ENCODE data around the gene ARL3. TPM values are rescaled to one million over a fixed set of nuclear protein-coding genes. Genes with fewer than 3 reads are reported as not detected.
A peak's percentile ranks its signal among the peaks of the same experiment; 100 is the strongest.
"Not testable (repeated sequence)": the region's sequence is repeated elsewhere in the genome, so short reads cannot be mapped to it uniquely, and the experiment has no call there.

The ARL3 gene
- total RNA-seq, 2 donors from 2014 or later: 3.2 to 3.7 TPM

DNA sequence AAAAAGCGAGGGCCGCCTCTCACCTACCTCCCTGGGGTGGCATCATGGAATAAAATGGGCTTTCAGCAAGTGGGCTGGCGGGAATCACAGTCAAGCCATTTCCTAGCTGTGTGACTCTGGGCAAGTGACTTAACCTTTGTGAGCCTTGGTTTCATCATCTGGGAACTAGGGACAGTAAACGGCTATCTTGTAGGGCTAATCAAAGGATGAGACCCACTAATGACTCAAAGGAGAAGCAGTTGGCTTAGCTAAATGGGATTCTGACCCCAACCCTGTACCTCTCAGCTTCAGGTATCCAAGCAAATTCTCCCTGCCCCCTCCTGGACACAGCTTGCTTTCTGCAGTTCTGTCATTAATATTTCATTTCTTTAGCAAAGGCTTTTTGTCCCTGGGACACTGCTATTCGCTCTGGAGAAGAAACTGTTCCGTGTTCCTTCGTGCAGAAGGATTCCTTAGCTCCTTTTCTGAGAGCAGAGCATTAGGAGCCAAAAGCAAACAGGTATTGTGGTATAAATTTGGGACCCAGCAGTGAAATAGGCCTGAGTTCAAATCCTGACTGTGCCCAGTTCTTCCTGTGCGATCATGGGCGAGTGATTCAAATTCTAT lies 44.0 kb downstream of the ARL3 start:
- Mint-ChIP-seq H3K4me3 (no peak overlapping the region), H3K36me3 (ENCODE audit: low read depth) (no peaks in the 10 kb centered on the region), H3K27ac (peak overlapping the region; percentile 39), H3K27me3 (no peaks in the 10 kb centered on the region), H3K4me1 (peaks cover 32% of the 10 kb centered on the region)
- DNase-seq (no peak), ATAC-seq (no peak)
- no peaks in the 10 kb centered on the region for H3K9me3 ChIP-seq (ENCODE audit: control insufficient read depth, low read length, poor library complexity, severe bottlenecking)

GRCh38 chr10:102669206-102670064 lies 44.8 kb downstream of the ARL3 start:
- no peak for ATAC-seq
- no peak overlapping the region for H3K4me3 Mint-ChIP-seq
- no peak for DNase-seq

GRCh38 chr10:102668326-102669107 lies 45.7 kb downstream of the ARL3 start:
- H3K27me3 Mint-ChIP-seq: no peaks in the 10 kb centered on the region
- H3K4me1 Mint-ChIP-seq: peaks cover 18% of the 10 kb centered on the region
- H3K36me3 Mint-ChIP-seq (ENCODE audit: low read depth): no peaks in the 10 kb centered on the region
- DNase-seq (no peak), ATAC-seq (peak; percentile 61)
- H3K4me3 Mint-ChIP-seq: peak overlapping the region; percentile 52
- H3K9me3 ChIP-seq (ENCODE audit: control insufficient read depth, low read length, poor library complexity, severe bottlenecking): no peaks in the 10 kb centered on the region
- H3K27ac Mint-ChIP-seq: peak overlapping the region; percentile 86

More at GRCh38 chr10:102669206-102670064, 44.8 kb downstream of the ARL3 start:
- Mint-ChIP-seq H3K27ac (peak overlapping the region; percentile 24), H3K4me1 (peaks cover 26% of the 10 kb centered on the region), H3K36me3 (ENCODE audit: low read depth) (no peaks in the 10 kb centered on the region), H3K27me3 (no peaks in the 10 kb centered on the region)
- no peaks in the 10 kb centered on the region for H3K9me3 ChIP-seq (ENCODE audit: control insufficient read depth, low read length, poor library complexity, severe bottlenecking)

DNA sequence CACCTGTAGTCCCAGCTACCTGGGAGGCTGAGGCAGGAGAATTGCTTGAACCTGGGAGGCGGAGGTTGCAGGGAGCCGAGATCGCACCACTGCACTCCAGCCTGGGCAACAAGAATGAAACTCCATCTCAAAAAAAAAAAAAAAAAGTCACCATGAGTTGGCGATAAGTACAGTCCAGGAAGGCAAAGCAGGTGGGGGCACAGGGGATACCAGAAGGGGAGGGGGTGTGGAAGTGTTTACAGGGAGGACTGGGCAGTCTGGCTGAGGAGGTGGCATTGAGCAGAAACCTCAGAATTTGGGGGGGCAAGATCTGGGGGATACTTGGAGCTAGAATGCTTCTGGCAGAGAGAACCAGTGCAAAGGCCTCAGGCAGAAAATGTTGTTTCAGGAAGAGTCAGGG lies 46.8 kb downstream of the ARL3 start:
- H3K27ac Mint-ChIP-seq: peak overlapping the region; percentile 86
- H3K4me1 Mint-ChIP-seq: peaks cover 15% of the 10 kb centered on the region
- H3K27me3 Mint-ChIP-seq; H3K9me3 ChIP-seq (ENCODE audit: control insufficient read depth, low read length, poor library complexity, severe bottlenecking); DNase-seq; H3K36me3 Mint-ChIP-seq (ENCODE audit: low read depth); ATAC-seq: not testable (repeated sequence)
- peak overlapping the region; percentile 78 for H3K4me3 Mint-ChIP-seq

- Mint-ChIP-seq H3K4me3 (no peak overlapping the region), H3K36me3 (ENCODE audit: low read depth) (no peaks in the 10 kb centered on the region), H3K27me3 (no peaks in the 10 kb centered on the region), H3K27ac (no peak overlapping the region), H3K4me1 (peaks cover 24% of the 10 kb centered on the region)
- DNase-seq: no peak
- no peaks in the 10 kb centered on the region for H3K9me3 ChIP-seq (ENCODE audit: control insufficient read depth, low read length, poor library complexity, severe bottlenecking)
- no peak for ATAC-seq
Observed at GRCh38 chr10:102665904-102666509, 48.2 kb downstream of the ARL3 start.

- Mint-ChIP-seq H3K4me1 (peaks cover 29% of the 10 kb centered on the region), H3K27ac (peak overlapping the region; percentile 83), H3K36me3 (ENCODE audit: low read depth) (no peaks in the 10 kb centered on the region), H3K27me3 (no peaks in the 10 kb centered on the region), H3K4me3 (peak overlapping the region; percentile 80)
- DNase-seq (no peak), ATAC-seq (peak; percentile 16)
- no peaks in the 10 kb centered on the region for H3K9me3 ChIP-seq (ENCODE audit: control insufficient read depth, low read length, poor library complexity, severe bottlenecking)
Observed at GRCh38 chr10:102661658-102662028, 52.6 kb downstream of the ARL3 start.

- ATAC-seq: peak; percentile 91
- H3K27ac Mint-ChIP-seq: peak overlapping the region; percentile 83
- no peaks in the 10 kb centered on the region for H3K9me3 ChIP-seq (ENCODE audit: control insufficient read depth, low read length, poor library complexity, severe bottlenecking)
- H3K36me3 Mint-ChIP-seq (ENCODE audit: low read depth): no peaks in the 10 kb centered on the region
- peak; percentile 36 to 46 (median 40) for DNase-seq
- no peaks in the 10 kb centered on the region for H3K27me3 Mint-ChIP-seq
- peak overlapping the region; percentile 80 for H3K4me3 Mint-ChIP-seq
- H3K4me1 Mint-ChIP-seq: peaks cover 29% of the 10 kb centered on the region
Observed at GRCh38 chr10:102660888-102661657, 53.1 kb downstream of the ARL3 start.

- DNase-seq (no peak), ATAC-seq (no peak)
- Mint-ChIP-seq H3K27ac (peak overlapping the region; percentile 79), H3K27me3 (no peaks in the 10 kb centered on the region), H3K36me3 (ENCODE audit: low read depth) (no peaks in the 10 kb centered on the region), H3K4me1 (peaks cover 32% of the 10 kb centered on the region), H3K4me3 (peak overlapping the region; percentile 67)
- H3K9me3 ChIP-seq (ENCODE audit: control insufficient read depth, low read length, poor library complexity, severe bottlenecking): no peaks in the 10 kb centered on the region
Observed at GRCh38 chr10:102658802-102659201, 55.4 kb downstream of the ARL3 start.

GRCh38 chr10:102657984-102658724 lies 56.0 kb downstream of the ARL3 start:
- H3K27ac Mint-ChIP-seq: peak overlapping the region; percentile 79
- no peak for ATAC-seq
- no peak for DNase-seq
- peaks cover 2% of the 10 kb centered on the region for H3K36me3 Mint-ChIP-seq (ENCODE audit: low read depth)
- no peaks in the 10 kb centered on the region for H3K27me3 Mint-ChIP-seq
- H3K4me3 Mint-ChIP-seq: peak overlapping the region; percentile 70
- peaks cover 36% of the 10 kb centered on the region for H3K4me1 Mint-ChIP-seq
- no peaks in the 10 kb centered on the region for H3K9me3 ChIP-seq (ENCODE audit: control insufficient read depth, low read length, poor library complexity, severe bottlenecking)

GRCh38 chr10:102657451-102657850 lies 56.7 kb downstream of the ARL3 start:
- ATAC-seq: no peak
- Mint-ChIP-seq H3K4me3 (no peak overlapping the region), H3K27me3 (no peaks in the 10 kb centered on the region), H3K36me3 (ENCODE audit: low read depth) (peaks cover 2% of the 10 kb centered on the region), H3K4me1 (peaks cover 39% of the 10 kb centered on the region), H3K27ac (peak overlapping the region; percentile 24)
- DNase-seq: no peak
- H3K9me3 ChIP-seq (ENCODE audit: control insufficient read depth, low read length, poor library complexity, severe bottlenecking): no peaks in the 10 kb centered on the region

DNA sequence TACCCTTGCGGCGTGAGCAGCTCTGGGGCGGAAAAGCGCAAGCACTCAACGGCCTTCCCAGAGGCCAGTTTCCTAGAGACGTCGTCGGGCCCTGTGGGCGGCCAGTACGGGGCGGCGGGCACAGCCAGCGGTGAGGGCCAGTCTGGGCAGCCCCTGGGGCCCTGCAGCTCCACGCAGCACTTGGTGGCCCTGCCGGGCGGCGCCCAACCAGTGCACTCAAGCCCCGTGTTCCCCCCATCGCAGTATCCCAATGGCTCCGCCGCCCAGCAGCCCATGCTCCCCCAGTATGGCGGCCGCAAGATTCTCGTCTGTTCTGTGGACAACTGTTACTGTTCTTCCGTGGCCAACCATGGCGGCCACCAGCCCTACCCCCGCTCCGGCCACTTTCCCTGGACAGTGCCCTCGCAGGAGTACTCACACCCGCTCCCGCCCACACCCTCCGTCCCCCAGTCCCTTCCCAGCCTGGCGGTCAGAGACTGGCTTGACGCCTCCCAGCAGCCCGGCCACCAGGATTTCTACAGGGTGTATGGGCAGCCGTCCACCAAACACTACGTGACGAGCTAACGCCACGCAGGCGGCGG lies 57.3 kb downstream of the ARL3 start:
- Mint-ChIP-seq H3K4me3 (no peak overlapping the region), H3K27ac (peak overlapping the region; percentile 24), H3K27me3 (no peaks in the 10 kb centered on the region), H3K4me1 (peaks cover 43% of the 10 kb centered on the region), H3K36me3 (ENCODE audit: low read depth) (peaks cover 2% of the 10 kb centered on the region)
- no peaks in the 10 kb centered on the region for H3K9me3 ChIP-seq (ENCODE audit: control insufficient read depth, low read length, poor library complexity, severe bottlenecking)
- DNase-seq (no peak), ATAC-seq (no peak)

All from T-helper 17 cell (primary cell).